ENCODE measurements around the gene RUNX1.

- TF ChIP-seq, protein P1, sequence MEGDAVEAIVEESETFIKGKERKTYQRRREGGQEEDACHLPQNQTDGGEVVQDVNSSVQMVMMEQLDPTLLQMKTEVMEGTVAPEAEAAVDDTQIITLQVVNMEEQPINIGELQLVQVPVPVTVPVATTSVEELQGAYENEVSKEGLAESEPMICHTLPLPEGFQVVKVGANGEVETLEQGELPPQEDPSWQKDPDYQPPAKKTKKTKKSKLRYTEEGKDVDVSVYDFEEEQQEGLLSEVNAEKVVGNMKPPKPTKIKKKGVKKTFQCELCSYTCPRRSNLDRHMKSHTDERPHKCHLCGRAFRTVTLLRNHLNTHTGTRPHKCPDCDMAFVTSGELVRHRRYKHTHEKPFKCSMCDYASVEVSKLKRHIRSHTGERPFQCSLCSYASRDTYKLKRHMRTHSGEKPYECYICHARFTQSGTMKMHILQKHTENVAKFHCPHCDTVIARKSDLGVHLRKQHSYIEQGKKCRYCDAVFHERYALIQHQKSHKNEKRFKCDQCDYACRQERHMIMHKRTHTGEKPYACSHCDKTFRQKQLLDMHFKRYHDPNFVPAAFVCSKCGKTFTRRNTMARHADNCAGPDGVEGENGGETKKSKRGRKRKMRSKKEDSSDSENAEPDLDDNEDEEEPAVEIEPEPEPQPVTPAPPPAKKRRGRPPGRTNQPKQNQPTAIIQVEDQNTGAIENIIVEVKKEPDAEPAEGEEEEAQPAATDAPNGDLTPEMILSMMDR (IDR thresholded peaks at IDR 0.05) = no peak
- TF ChIP-seq POLR2A (IDR thresholded peaks at IDR 0.05) = no peak
These were observed 280.8 kb downstream of the RUNX1 start for GRCh38 chr21:34768326-34768725.
